HEK293T (cell line): ENCODE measurements around the gene TNFRSF8.

Source experiments
- CTCF ChIA-PET: fragments of 350-600 bp; formaldehyde crosslinking; extraction: SDS; loops from one replicate; lab custom pipeline; 2021; ENCODE audit warnings: antibody characterized with exemption, inconsistent platforms; lab: Yijun Ruan, JAX
- POLR2A ChIA-PET: fragments of 350-600 bp; formaldehyde crosslinking; extraction: SDS; loops from one replicate; lab custom pipeline; 2020; ENCODE audit warnings: antibody characterized with exemption, inconsistent platforms; lab: Yijun Ruan, JAX
- DNase-seq: peaks from one replicate; pipeline ENCODE4 v3.0.0; 2012; ENCODE audit warnings: mixed read lengths; ENCODE audit errors: extremely low spot score
- ARNT ChIP-seq: fragments of 450-650 bp; IDR thresholded peaks from 2 replicates; pipeline ENCODE4 v1.6.1; 2017; ENCODE audit warnings: mild to moderate bottlenecking
- BHLHE40 ChIP-seq: fragments of 450-650 bp; IDR thresholded peaks from 2 replicates; pipeline ENCODE4 v1.6.1; 2016; ENCODE audit warnings: mild to moderate bottlenecking, moderate library complexity, borderline replicate concordance
- CTBP1 ChIP-seq: fragments of 450-650 bp; IDR thresholded peaks from 2 replicates; pipeline ENCODE4 v1.6.1; 2016; ENCODE audit warnings: borderline replicate concordance
- ELF4 ChIP-seq: fragments of 450-650 bp; IDR thresholded peaks from 2 replicates; pipeline ENCODE4 v1.6.1; 2017; ENCODE audit warnings: antibody characterized with exemption
- FOXA1 ChIP-seq: fragments of 450-650 bp; IDR thresholded peaks from 2 replicates; pipeline ENCODE4 v1.6.1; 2016; ENCODE audit warnings: mild to moderate bottlenecking
- FOXK2 ChIP-seq: fragments of 450-650 bp; IDR thresholded peaks from 2 replicates; pipeline ENCODE4 v1.6.1; 2016; ENCODE audit warnings: mild to moderate bottlenecking
- FOXM1 ChIP-seq: fragments of 450-650 bp; IDR thresholded peaks from 2 replicates; pipeline ENCODE4 v1.6.1; 2017; ENCODE audit warnings: mild to moderate bottlenecking, borderline replicate concordance
- HDGF ChIP-seq: fragments of 450-650 bp; IDR thresholded peaks from 2 replicates; pipeline ENCODE4 v1.6.1; 2017; ENCODE audit warnings: antibody characterized with exemption, borderline replicate concordance
- L3MBTL2 ChIP-seq: fragments of 450-650 bp; conservative IDR thresholded peaks from 2 replicates; pipeline ENCODE4 v1.6.1; 2016; ENCODE audit warnings: mild to moderate bottlenecking
- LEF1 ChIP-seq: fragments of 450-650 bp; IDR thresholded peaks from 2 replicates; pipeline ENCODE4 v1.6.1; 2017; ENCODE audit warnings: mild to moderate bottlenecking, borderline replicate concordance
- NFRKB ChIP-seq: fragments of 450-650 bp; IDR thresholded peaks from 2 replicates; pipeline ENCODE4 v1.6.1; 2016; ENCODE audit warnings: mild to moderate bottlenecking, moderate library complexity
- SP1 ChIP-seq: fragments of 450-650 bp; IDR thresholded peaks from 2 replicates; pipeline ENCODE4 v1.6.1; 2017
- SUZ12 ChIP-seq: fragments of 450-650 bp; IDR thresholded peaks from 2 replicates; pipeline ENCODE4 v1.6.1; 2016; ENCODE audit warnings: mild to moderate bottlenecking
- TARDBP ChIP-seq: fragments of 450-650 bp; IDR thresholded peaks from 2 replicates; pipeline ENCODE4 v1.6.1; 2016
- ZNF384 ChIP-seq: fragments of 450-650 bp; IDR thresholded peaks from 2 replicates; pipeline ENCODE4 v1.6.1; 2016
- TF ChIP-seq, protein P1 (sequence below): fragments of 450-650 bp; IDR thresholded peaks from 2 replicates; pipeline ENCODE4 v1.6.1; 2016

Gene TNFRSF8

DNA sequence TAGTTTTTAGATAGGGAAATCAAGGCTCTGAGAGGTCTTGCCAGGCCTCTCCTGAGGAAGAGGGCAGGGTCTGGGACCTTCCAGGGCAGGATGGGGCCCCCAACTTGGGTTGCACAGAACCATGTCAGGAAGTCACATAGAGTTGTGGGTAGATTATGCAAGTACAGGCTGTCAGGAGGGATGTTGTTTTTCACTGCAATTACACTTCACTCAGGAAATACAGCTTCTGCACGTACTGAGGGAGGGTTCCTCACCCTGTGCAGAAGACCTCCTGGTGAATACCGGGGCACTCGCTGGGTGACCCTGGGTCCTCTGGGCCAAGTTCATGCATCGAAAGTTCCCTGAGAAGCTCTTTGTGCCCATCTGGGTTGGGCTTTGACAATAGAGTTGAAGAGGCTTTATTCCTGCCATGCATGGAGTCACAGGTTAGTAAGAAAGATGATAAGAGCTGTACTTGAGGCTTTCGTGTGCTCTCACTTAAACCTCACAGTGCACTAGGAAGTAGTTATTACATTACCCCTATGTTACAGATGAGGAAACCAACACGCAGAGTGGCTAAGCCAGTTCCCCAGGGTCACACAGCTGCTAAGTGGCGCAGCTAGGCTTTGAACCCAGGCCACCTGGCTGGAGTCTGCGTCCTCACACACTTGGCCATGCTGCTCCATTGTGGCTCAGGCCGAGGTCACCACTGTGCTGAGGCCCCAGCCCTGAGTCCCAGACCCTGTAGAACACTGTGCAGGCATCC lies 87.5 kb downstream of the TNFRSF8 start:
- ChIA-PET CTCF (no interaction called here), POLR2A (no interaction called here)
- DNase-seq, result no peak
- no peak for TF ChIP-seq TARDBP
- TF ChIP-seq FOXA1, result no peak
- no peak for TF ChIP-seq L3MBTL2
- TF ChIP-seq SP1, result no peak
- TF ChIP-seq BHLHE40, result no peak
- no peak for TF ChIP-seq SUZ12
- TF ChIP-seq, protein P1, sequence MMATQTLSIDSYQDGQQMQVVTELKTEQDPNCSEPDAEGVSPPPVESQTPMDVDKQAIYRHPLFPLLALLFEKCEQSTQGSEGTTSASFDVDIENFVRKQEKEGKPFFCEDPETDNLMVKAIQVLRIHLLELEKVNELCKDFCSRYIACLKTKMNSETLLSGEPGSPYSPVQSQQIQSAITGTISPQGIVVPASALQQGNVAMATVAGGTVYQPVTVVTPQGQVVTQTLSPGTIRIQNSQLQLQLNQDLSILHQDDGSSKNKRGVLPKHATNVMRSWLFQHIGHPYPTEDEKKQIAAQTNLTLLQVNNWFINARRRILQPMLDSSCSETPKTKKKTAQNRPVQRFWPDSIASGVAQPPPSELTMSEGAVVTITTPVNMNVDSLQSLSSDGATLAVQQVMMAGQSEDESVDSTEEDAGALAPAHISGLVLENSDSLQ, result no peak
- TF ChIP-seq ZNF384, result no peak
- no peak for TF ChIP-seq ELF4
- TF ChIP-seq FOXK2, result no peak
- no peak for TF ChIP-seq CTBP1
- no peak for TF ChIP-seq ARNT
- TF ChIP-seq FOXM1, result no peak

DNA sequence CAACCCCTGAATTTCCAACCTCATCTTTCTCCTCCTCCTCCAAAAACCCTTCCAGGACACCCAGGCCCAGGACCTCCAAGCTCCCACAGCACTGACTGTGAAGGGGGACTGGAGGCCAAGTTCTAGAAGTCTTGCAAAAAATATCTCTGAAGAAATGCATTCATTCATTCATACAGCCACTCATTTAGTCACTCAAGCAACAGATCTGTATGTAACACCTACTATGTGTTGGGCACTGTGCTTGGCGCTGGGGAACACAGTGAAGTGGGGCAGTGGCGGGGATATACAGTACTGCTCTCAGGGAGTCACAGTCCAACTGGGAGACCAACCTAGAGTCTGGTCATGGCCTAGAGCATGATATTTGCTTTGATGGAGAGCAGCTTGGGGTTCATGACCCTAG lies 88.4 kb downstream of the TNFRSF8 start:
- CTCF ChIA-PET, result interaction anchor here (0.6 kb wide), 2 partner anchors 20 to 51 kb away, joined by 3 to 4 read pairs; no protein-coding TSS in a partner anchor

DNA sequence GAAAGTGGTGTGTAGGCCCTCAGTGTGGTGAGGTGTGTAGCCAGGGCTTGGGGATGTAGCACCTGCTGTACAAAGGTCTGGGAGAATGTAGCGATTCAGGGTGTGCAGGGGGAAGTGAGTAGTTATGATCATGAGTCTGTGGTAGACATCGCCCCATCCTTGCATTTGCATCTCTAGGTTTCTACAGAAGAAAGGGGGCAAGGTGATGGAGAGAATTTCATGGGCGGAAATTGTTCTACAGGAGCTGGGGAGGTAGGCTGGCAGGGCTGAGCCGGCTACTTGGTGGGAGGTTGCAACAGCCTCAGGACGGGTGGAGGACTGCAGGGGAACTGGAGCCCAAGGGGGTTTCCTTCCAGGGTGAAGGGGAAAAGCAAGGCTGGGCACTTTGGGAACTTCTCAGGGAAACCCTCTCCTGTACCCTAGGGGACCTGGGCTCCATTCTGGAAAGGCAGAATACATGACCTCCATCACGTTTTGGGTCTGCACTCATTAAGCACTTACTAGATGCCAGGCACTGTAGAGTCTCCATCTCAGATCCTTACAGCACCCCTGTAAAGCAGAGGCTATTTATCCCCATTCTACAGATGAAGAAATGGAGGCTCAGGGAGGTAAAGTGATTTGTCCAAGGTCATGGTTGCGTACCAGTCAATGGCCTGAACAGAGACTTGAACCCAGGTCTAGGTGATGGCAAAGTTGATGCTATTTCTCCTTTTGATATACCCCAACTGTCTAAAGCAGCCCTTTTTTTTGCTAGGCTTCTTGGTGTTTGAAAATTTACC lies 89.2 kb downstream of the TNFRSF8 start:
- ChIA-PET CTCF (no interaction called here), POLR2A (no interaction called here)
- DNase-seq, result no peak
- TF ChIP-seq TARDBP, result no peak
- TF ChIP-seq ZNF384, result no peak
- no peak for TF ChIP-seq SP1
- no peak for TF ChIP-seq CTBP1
- TF ChIP-seq NFRKB, result no peak
- TF ChIP-seq ARNT, result no peak
- no peak for TF ChIP-seq BHLHE40
- no peak for TF ChIP-seq L3MBTL2

More for the DNA sequence above, 88.4 kb downstream of the TNFRSF8 start:
- no peak for DNase-seq
- POLR2A ChIA-PET, result no interaction called here
- no peak for TF ChIP-seq HDGF
- no peak for TF ChIP-seq BHLHE40
- no peak for TF ChIP-seq CTBP1
- TF ChIP-seq ELF4, result no peak
- TF ChIP-seq ARNT, result no peak
- no peak for TF ChIP-seq FOXK2
- no peak for TF ChIP-seq FOXA1
- no peak for TF ChIP-seq FOXM1
- no peak for TF ChIP-seq SP1
- TF ChIP-seq TARDBP, result no peak
- no peak for TF ChIP-seq SUZ12
- TF ChIP-seq, protein P1, result no peak
- TF ChIP-seq LEF1, result no peak
- no peak for TF ChIP-seq NFRKB
- no peak for TF ChIP-seq L3MBTL2
- no peak for TF ChIP-seq ZNF384

DNA sequence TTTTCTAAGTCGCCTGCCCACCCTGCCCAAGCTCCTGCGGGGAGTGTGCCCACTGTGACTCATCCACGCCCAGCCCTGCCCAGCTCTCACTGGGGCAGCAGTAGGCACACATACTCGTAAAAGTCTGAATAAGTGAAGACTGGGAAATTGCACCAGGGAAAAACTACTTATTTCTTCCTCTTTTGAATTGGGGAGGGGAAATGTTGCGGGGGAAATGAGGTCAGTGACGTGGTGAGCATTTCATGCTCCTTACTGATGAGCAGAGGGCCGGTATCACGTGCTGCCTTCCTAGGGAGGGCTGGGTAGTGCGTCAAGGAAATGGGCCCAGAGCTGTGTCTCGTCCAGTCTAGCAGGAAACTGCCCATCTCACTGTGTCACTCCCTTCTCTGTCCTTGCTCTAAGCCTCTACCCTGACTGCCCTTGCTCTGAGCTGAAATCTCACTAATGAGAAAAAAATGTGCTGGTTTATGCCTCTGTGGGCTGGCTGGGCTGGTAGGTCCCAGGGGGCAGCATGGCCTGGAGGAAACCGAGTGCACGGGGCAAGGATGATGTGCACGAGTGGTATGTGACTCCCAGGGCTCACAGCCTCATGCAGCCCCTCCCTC lies 90.2 kb downstream of the TNFRSF8 start:
- POLR2A ChIA-PET, result no interaction called here
- CTCF ChIA-PET, result no interaction called here
- no peak for DNase-seq
- TF ChIP-seq SUZ12, result no peak
- no peak for TF ChIP-seq BHLHE40
- no peak for TF ChIP-seq FOXA1
- TF ChIP-seq FOXM1, result no peak
- TF ChIP-seq, protein P1, result no peak
- TF ChIP-seq LEF1, result no peak

DNA sequence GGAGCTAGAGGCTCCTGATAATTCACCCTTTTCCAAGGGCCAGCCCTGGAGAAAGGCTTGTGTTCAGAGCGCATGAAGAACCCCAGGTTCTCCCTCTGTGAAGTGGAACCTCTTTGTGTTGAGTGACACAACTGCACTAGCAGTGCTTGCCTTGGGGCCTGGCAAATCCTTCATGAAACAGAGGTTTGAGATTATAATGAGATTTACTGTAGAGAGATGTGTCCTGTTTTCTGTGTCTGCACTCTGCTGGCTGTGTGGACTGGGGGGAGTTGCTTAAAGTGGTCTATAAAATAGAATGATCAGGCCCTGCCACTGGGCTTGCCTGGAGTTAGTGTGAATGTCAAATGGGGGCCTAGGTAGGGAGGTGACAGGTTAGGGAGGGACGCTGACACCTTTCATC lies 92.2 kb downstream of the TNFRSF8 start:
- TF ChIP-seq ELF4 (no peak), HDGF (no peak), SP1 (no peak), ARNT (no peak), ZNF384 (no peak), TARDBP (no peak), FOXM1 (no peak), BHLHE40 (no peak), SUZ12 (no peak), L3MBTL2 (no peak), LEF1 (no peak), FOXK2 (no peak), CTBP1 (no peak), NFRKB (no peak), FOXA1 (no peak)
- TF ChIP-seq, protein P1, result no peak
- CTCF ChIA-PET, result no interaction called here
- POLR2A ChIA-PET, result no interaction called here
- DNase-seq, result no peak
